ENCODE results near the gene OTOP1. TPM values are rescaled to one million over a fixed set of nuclear protein-coding genes. Genes with fewer than 3 reads are reported as not detected.
"Not testable (repeated sequence)": the region's sequence is repeated elsewhere in the genome, so short reads cannot be mapped to it uniquely, and the experiment has no call there.

OTOP1 gene
- polyA plus RNA-seq, 1 donor, result not detected

GRCh38 chr4:4228356-4228668 is 1.6 kb upstream of the OTOP1 start:
- DNase-seq (ENCODE audit: low read depth), result no peak

- no peak for DNase-seq (ENCODE audit: low read depth)
These were observed 1.0 kb upstream of the OTOP1 start for GRCh38 chr4:4227510-4228355.

GRCh38 chr4:4225915-4226605 is 669 bp downstream of the OTOP1 start:
- DNase-seq (ENCODE audit: low read depth), result no peak

GRCh38 chr4:4217113-4217512 is 9.6 kb downstream of the OTOP1 start:
- no peak for DNase-seq (ENCODE audit: low read depth)

- DNase-seq (ENCODE audit: low read depth), result no peak
These were observed 10.1 kb downstream of the OTOP1 start for GRCh38 chr4:4216648-4217047.

GRCh38 chr4:4213674-4214073 is 13.1 kb downstream of the OTOP1 start:
- not testable (repeated sequence) for DNase-seq (ENCODE audit: low read depth)

DNA sequence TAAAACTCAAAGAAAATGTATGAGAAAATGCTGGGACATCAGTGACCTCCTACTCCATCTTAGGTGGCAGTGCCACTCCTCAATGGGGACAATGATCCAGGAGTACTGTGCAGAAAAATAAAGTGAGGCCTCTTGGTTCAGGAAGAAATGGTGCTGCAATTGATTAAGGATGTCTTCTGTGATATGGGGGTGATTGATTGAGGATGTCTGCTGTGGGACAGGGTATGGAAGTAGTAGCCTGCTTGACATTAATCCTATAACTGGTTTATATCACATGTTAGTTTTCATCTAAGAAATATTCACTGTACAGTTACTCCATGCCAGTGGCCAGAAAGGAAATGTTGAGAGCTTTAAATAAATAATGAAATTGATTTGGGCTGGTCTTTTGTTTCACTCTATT is 20.5 kb downstream of the OTOP1 start:
- DNase-seq (ENCODE audit: low read depth), result no peak

GRCh38 chr4:4204401-4204745 is 22.4 kb downstream of the OTOP1 start:
- DNase-seq (ENCODE audit: low read depth), result no peak

DNA sequence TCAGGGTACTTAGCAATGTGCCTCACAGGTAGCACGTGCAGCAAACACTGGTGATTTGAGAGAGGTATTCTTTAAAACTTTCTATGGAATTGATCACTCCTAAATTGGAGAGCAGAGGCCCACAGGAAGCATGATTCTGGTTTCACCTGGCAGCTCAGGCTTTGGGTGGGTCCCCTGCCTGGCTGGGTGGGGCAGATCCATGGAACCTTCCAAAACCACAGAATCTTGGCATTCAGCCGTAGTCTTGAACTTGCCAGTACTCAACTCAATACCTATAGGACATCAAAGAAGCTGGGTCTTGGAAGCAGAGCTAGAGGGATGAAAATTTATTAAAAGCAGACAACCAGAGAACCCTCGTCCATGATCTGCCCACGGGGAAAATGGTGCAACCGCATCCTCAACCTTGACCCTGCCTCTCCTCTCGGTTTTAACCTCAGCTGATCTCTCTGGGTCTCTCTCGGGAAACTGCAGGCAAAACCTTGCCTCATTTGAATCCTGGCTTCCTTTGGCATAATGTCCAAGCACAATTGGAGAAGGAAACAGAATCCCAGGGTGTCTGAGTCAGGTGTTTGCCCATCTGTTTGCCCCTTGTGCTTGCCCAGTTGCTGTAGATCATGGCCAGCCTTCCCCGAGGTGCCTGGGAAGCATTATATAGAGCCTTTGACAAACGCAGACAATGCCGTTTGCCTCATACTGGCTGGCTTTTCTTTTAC is 22.9 kb downstream of the OTOP1 start:
- no peak for DNase-seq (ENCODE audit: low read depth)

- no peak for DNase-seq (ENCODE audit: low read depth)
These were observed 24.2 kb downstream of the OTOP1 start for GRCh38 chr4:4202510-4202909.

DNA sequence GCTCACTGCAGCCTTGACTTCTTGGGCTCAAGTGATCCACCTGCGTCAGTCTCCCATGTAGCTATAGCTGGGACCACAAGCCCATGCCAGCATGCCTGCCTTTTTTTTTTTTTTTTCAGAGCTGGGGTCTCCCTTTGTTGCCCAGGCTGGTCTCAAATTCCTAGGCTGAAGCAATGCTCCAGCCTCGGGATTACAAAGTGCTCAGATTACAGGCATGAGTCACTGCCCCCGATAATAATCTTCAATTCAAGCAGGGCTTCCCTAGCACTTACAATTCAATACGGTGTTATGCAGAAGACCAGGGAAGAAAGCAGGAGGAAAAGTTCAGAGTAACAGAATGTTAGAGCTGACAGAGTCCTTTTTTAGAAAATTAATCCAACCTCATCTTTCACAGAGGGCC is 26.1 kb downstream of the OTOP1 start:
- no peak for DNase-seq (ENCODE audit: low read depth)

DNA sequence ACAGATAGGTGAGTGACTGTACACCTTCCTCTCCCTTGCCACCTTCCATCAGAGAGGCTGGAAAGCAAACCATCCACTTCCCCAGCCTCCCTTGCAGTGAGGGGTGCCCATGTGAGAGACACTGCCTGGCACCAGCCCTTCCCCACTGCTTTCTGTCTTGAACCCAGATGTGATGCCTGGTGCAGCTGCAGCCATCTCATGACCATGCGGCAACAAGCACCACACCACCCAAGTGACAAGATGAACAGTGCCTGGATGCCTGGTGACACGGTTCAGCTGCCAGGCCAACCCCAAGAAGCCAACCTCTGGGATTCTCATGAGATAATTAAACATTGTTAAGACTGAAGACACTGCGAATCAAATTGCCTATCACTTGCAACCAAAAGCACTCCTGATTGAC is 31.4 kb downstream of the OTOP1 start:
- no peak for DNase-seq (ENCODE audit: low read depth)

GRCh38 chr4:4188557-4188956 is 38.2 kb downstream of the OTOP1 start:
- DNase-seq (ENCODE audit: low read depth), result not testable (repeated sequence)

DNA sequence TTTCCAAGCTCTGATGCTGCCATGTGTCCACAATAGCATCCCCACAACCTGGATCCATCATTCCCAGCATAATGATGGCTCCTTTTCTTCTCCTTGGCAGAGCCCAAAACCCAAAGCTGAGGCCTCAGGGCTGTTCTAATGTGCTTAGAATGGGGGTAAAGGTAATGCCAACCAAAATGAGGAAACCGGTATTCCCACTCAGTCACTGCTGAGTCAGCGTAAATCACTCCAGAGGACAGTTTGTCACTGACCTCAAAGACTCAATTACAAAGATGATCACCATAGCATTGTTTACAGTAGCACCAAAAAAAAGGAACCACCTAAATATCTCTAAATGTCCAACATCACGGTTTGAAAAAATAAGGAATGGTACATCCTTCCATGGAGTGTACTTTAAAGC is 41.2 kb downstream of the OTOP1 start:
- DNase-seq (ENCODE audit: low read depth), result no peak

- DNase-seq (ENCODE audit: low read depth), result no peak
These were observed 43.7 kb downstream of the OTOP1 start for GRCh38 chr4:4182835-4183568.

GRCh38 chr4:4170596-4171150 is 56.1 kb downstream of the OTOP1 start:
- DNase-seq (ENCODE audit: low read depth), result no peak

- not testable (repeated sequence) for DNase-seq (ENCODE audit: low read depth)
These were observed 58.5 kb downstream of the OTOP1 start for GRCh38 chr4:4167981-4168780.

DNA sequence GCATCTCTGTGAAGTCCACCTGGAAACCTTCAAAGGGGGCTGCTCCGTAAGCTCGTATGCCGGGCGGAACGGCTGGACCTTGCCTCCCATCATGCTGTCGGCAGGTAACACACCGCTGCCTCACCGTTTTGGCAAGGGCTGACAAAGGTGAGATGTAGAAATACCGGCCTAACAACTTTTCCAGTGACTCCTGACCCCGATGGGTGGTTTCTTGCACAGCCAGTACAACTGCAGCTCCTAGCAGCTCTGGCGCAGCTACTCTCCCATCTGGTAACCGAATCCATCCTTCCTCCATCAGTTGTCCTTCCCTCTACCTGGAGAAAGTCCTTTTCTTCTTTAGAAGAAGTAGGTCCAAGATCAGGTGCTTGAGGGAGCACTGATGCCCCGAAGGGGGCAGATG is 59.7 kb downstream of the OTOP1 start:
- DNase-seq (ENCODE audit: low read depth), result not testable (repeated sequence)

GRCh38 chr4:4165701-4166392 is 60.9 kb downstream of the OTOP1 start:
- DNase-seq (ENCODE audit: low read depth), result not testable (repeated sequence)

DNA sequence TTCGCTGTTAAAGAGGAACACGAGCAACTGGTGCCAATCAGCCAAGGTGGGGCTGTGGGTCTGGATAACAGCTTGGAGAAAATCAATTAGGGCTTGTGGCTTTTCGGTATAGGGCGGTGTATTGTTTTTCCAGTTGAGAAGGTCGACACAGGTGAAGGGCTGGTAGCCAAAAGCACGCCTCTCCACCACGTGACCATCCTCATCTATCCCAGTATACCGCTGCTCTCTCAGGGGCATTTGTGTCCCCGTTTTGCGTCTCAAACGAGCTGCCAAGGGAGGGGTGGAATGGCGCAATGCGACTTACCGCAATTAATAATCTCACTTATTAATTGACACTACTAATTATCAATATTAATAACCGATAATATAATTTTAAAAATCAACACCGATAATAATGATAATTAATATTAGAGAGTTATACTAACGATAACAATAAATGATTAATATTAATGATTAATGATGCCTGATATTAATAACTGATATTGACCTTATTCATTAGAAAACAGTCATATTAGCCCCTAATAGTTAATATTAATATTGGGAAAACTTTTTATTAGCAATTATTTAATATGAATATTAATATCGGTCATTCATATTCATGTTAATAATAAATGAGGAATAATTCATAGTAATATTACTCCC is 62.1 kb downstream of the OTOP1 start:
- DNase-seq (ENCODE audit: low read depth), result not testable (repeated sequence)
